Activated T-cell treated with anti-CD3 and anti-CD28 coated beads, Interleukin-2, amount 50 U/mL, for 4 hours (primary cell): ENCODE results near the gene NRIP2. TPM values are rescaled to one million over a fixed set of nuclear protein-coding genes. Genes with fewer than 3 reads are reported as not detected.
A peak's percentile ranks its signal among the peaks of the same experiment; 100 is the strongest.
"Not testable (repeated sequence)": the region's sequence is repeated elsewhere in the genome, so short reads cannot be mapped to it uniquely, and the experiment has no call there.

Experiments used
- ATAC-seq, 2 donors: fragments of 200-7000 bp; cut with Tn5 transposase; one replicate each; pipeline ENCODE4 v1.10.0; 2021
- DNase-seq: peaks from one replicate; pipeline ENCODE4 v3.0.0-alpha.2; 2020
- H3K27me3 Mint-ChIP-seq: one replicate; pipeline ENCODE4 v1.8.0; 2021; ENCODE audit warnings: low read depth, mixed read lengths
- H3K36me3 Mint-ChIP-seq: one replicate; pipeline ENCODE4 v1.8.0; 2022; ENCODE audit warnings: mixed read lengths; ENCODE audit not compliant: insufficient read depth
- H3K4me1 Mint-ChIP-seq: one replicate; pipeline ENCODE4 v1.8.0; 2021; ENCODE audit warnings: low read depth, mixed read lengths
- H3K4me3 Mint-ChIP-seq: one replicate; pipeline ENCODE4 v1.8.0; 2021; ENCODE audit warnings: mild to moderate bottlenecking, moderate library complexity, mixed read lengths
- H3K9me3 Mint-ChIP-seq: one replicate; pipeline ENCODE4 v1.8.0; 2021; ENCODE audit warnings: mixed read lengths
- total RNA-seq, 3 donors: library from RNA; stranded (reverse); gene quantifications; one replicate each; pipeline ENCODE4 v1.2.1, GENCODE V29; 2021

NRIP2 gene
- total RNA-seq, result not detected

GRCh38 chr12:2834581-2835491 is at the start of gene NRIP2:
Gene NRIP2 (minus strand): TSS chr12:2835035. CDS start chr12:2834983, 52 bp downstream.
- H3K27me3 Mint-ChIP-seq, result no peaks in the 10 kb centered on the region
- H3K9me3 Mint-ChIP-seq, result no peaks in the 10 kb centered on the region
- DNase-seq, result no peak
- H3K4me1 Mint-ChIP-seq, result peaks cover 2% of the 10 kb centered on the region
- H3K36me3 Mint-ChIP-seq, result peaks cover 28% of the 10 kb centered on the region
- no peak for ATAC-seq
- H3K4me3 Mint-ChIP-seq, result no peak within 1 kb of the TSS

GRCh38 chr12:2879853-2880252 is 45.0 kb upstream of the NRIP2 start:
- DNase-seq (no peak), ATAC-seq (no peak)

GRCh38 chr12:2877953-2878732 is 43.3 kb upstream of the NRIP2 start:
- peaks cover 37% of the 10 kb centered on the region for H3K4me1 Mint-ChIP-seq
- H3K27me3 Mint-ChIP-seq, result no peaks in the 10 kb centered on the region
- peak overlapping the region; percentile 98 for H3K4me3 Mint-ChIP-seq
- H3K9me3 Mint-ChIP-seq, result no peaks in the 10 kb centered on the region
- DNase-seq (no peak), ATAC-seq (no peak)
- H3K36me3 Mint-ChIP-seq, result no peaks in the 10 kb centered on the region

More at GRCh38 chr12:2879853-2880252, 45.0 kb upstream of the NRIP2 start:
- no peaks in the 10 kb centered on the region for H3K27me3 Mint-ChIP-seq
- H3K36me3 Mint-ChIP-seq, result no peaks in the 10 kb centered on the region
- peaks cover 41% of the 10 kb centered on the region for H3K4me1 Mint-ChIP-seq
- no peaks in the 10 kb centered on the region for H3K9me3 Mint-ChIP-seq
- H3K4me3 Mint-ChIP-seq, result no peak overlapping the region

GRCh38 chr12:2877047-2877952 is 42.5 kb upstream of the NRIP2 start, which contains the start of the genes FOXM1 and RHNO1:
Gene FOXM1 (minus strand): TSS chr12:2877174. CDS start chr12:2874478, 2,696 bp downstream.
Gene RHNO1 (plus strand): TSS chr12:2877223. CDS start chr12:2885367, 8,144 bp downstream.
- Mint-ChIP-seq H3K4me1 (peaks cover 34% of the 10 kb centered on the region), H3K27me3 (no peaks in the 10 kb centered on the region), H3K36me3 (no peaks in the 10 kb centered on the region), H3K4me3 (peak within 1 kb of the TSS; percentile 98), H3K9me3 (no peaks in the 10 kb centered on the region)
- ATAC-seq (peak; percentile 85 to 88), DNase-seq (peak; percentile 81)

GRCh38 chr12:2876431-2877046 is 41.7 kb upstream of the NRIP2 start:
- peak; percentile 68 to 70 for ATAC-seq
- no peaks in the 10 kb centered on the region for H3K9me3 Mint-ChIP-seq
- peak overlapping the region; percentile 79 for H3K4me3 Mint-ChIP-seq
- H3K27me3 Mint-ChIP-seq, result no peaks in the 10 kb centered on the region
- H3K4me1 Mint-ChIP-seq, result peaks cover 32% of the 10 kb centered on the region
- no peaks in the 10 kb centered on the region for H3K36me3 Mint-ChIP-seq
- no peak for DNase-seq

GRCh38 chr12:2868986-2869632 is 34.3 kb upstream of the NRIP2 start:
- DNase-seq, H3K27me3 Mint-ChIP-seq, H3K9me3 Mint-ChIP-seq, ATAC-seq, H3K4me3 Mint-ChIP-seq, H3K36me3 Mint-ChIP-seq, H3K4me1 Mint-ChIP-seq: not testable (repeated sequence)

- Mint-ChIP-seq H3K4me3 (no peak overlapping the region), H3K27me3 (no peaks in the 10 kb centered on the region), H3K36me3 (no peaks in the 10 kb centered on the region), H3K4me1 (peaks cover 9% of the 10 kb centered on the region), H3K9me3 (no peaks in the 10 kb centered on the region)
- DNase-seq (no peak), ATAC-seq (no peak)
Observed at GRCh38 chr12:2864198-2864597, 29.4 kb upstream of the NRIP2 start.

GRCh38 chr12:2863402-2863801 is 28.6 kb upstream of the NRIP2 start:
- H3K36me3 Mint-ChIP-seq, ATAC-seq, H3K4me1 Mint-ChIP-seq, H3K4me3 Mint-ChIP-seq, DNase-seq, H3K27me3 Mint-ChIP-seq, H3K9me3 Mint-ChIP-seq: not testable (repeated sequence)

GRCh38 chr12:2862876-2863275 is 28.0 kb upstream of the NRIP2 start:
- no peak for ATAC-seq
- no peak for DNase-seq
- Mint-ChIP-seq H3K9me3 (no peaks in the 10 kb centered on the region), H3K27me3 (no peaks in the 10 kb centered on the region), H3K4me3 (no peak overlapping the region), H3K36me3 (no peaks in the 10 kb centered on the region), H3K4me1 (peaks cover 3% of the 10 kb centered on the region)

GRCh38 chr12:2860170-2860569 is 25.3 kb upstream of the NRIP2 start:
- no peaks in the 10 kb centered on the region for H3K27me3 Mint-ChIP-seq
- H3K9me3 Mint-ChIP-seq, result no peaks in the 10 kb centered on the region
- H3K4me3 Mint-ChIP-seq, result no peak overlapping the region
- DNase-seq (no peak), ATAC-seq (no peak)
- H3K36me3 Mint-ChIP-seq, result peaks cover 5% of the 10 kb centered on the region
- H3K4me1 Mint-ChIP-seq, result no peaks in the 10 kb centered on the region

- H3K9me3 Mint-ChIP-seq, result no peaks in the 10 kb centered on the region
- DNase-seq (no peak), ATAC-seq (no peak)
- H3K4me1 Mint-ChIP-seq, result no peaks in the 10 kb centered on the region
- H3K4me3 Mint-ChIP-seq, result no peak overlapping the region
- no peaks in the 10 kb centered on the region for H3K27me3 Mint-ChIP-seq
- peaks cover 9% of the 10 kb centered on the region for H3K36me3 Mint-ChIP-seq
Observed at GRCh38 chr12:2858944-2859421, 24.1 kb upstream of the NRIP2 start.

- ATAC-seq (no peak), DNase-seq (no peak)
- H3K36me3 Mint-ChIP-seq, result peaks cover 9% of the 10 kb centered on the region
- no peaks in the 10 kb centered on the region for H3K9me3 Mint-ChIP-seq
- H3K4me3 Mint-ChIP-seq, result no peak overlapping the region
- H3K4me1 Mint-ChIP-seq, result peaks cover 1% of the 10 kb centered on the region
- no peaks in the 10 kb centered on the region for H3K27me3 Mint-ChIP-seq
Observed at GRCh38 chr12:2858334-2858733, 23.5 kb upstream of the NRIP2 start.

GRCh38 chr12:2857576-2857975 is 22.7 kb upstream of the NRIP2 start:
- no peak for ATAC-seq
- Mint-ChIP-seq H3K36me3 (peaks cover 9% of the 10 kb centered on the region), H3K27me3 (no peaks in the 10 kb centered on the region), H3K9me3 (no peaks in the 10 kb centered on the region), H3K4me1 (peaks cover 1% of the 10 kb centered on the region), H3K4me3 (no peak overlapping the region)
- no peak for DNase-seq
